ENCODE data around the gene SLC7A14.

SLC7A14 gene

GRCh38 chr3:170511371-170511770 is 74.5 kb downstream of the SLC7A14 start:
- DNase-seq (ENCODE audit: extremely low spot score), result no peak
- ChIA-PET CTCF (interaction anchor here (1.0 kb wide), 2 partner anchors 12 to 21 kb away, joined by 3 read pairs; no protein-coding TSS in a partner anchor), POLR2A (no interaction called here)
- no peak for TF ChIP-seq CTCF (IDR thresholded peaks at IDR 0.05; ENCODE audit: control extremely low read depth, extremely low read depth, low read depth, missing control alignments)

GRCh38 chr3:170508839-170509238 is 77.0 kb downstream of the SLC7A14 start:
- TF ChIP-seq CTCF (IDR thresholded peaks at IDR 0.05; ENCODE audit: control extremely low read depth, extremely low read depth, low read depth, missing control alignments), result no peak
- ChIA-PET CTCF (no interaction called here), POLR2A (no interaction called here)
- DNase-seq (ENCODE audit: extremely low spot score), result no peak

- CTCF ChIA-PET, result no interaction called here
- no peak for TF ChIP-seq CTCF (IDR thresholded peaks at IDR 0.05; ENCODE audit: control extremely low read depth, extremely low read depth, low read depth, missing control alignments)
- DNase-seq (ENCODE audit: extremely low spot score), result no peak
- POLR2A ChIA-PET, result no interaction called here
These were observed 77.6 kb downstream of the SLC7A14 start for GRCh38 chr3:170508291-170508690.

GRCh38 chr3:170507063-170507462 is 78.8 kb downstream of the SLC7A14 start:
- no peak for DNase-seq (ENCODE audit: extremely low spot score)
- ChIA-PET CTCF (no interaction called here), POLR2A (no interaction called here)
- no peak for TF ChIP-seq CTCF (IDR thresholded peaks at IDR 0.05; ENCODE audit: control extremely low read depth, extremely low read depth, low read depth, missing control alignments)

- ChIA-PET CTCF (no interaction called here), POLR2A (no interaction called here)
- DNase-seq (ENCODE audit: extremely low spot score), result no peak
- TF ChIP-seq CTCF (IDR thresholded peaks at IDR 0.05; ENCODE audit: control extremely low read depth, extremely low read depth, low read depth, missing control alignments), result no peak
These were observed 79.3 kb downstream of the SLC7A14 start for GRCh38 chr3:170506556-170506955.

GRCh38 chr3:170502297-170502696 is 83.6 kb downstream of the SLC7A14 start:
- no peak for TF ChIP-seq CTCF (IDR thresholded peaks at IDR 0.05; ENCODE audit: control extremely low read depth, extremely low read depth, low read depth, missing control alignments)
- DNase-seq (ENCODE audit: extremely low spot score), result no peak
- ChIA-PET CTCF (interaction anchor here (1.4 to 1.7 kb wide), 2 partner anchors 8 to 100 kb away, joined by 3 to 5 read pairs; no protein-coding TSS in a partner anchor), POLR2A (no interaction called here)

- TF ChIP-seq CTCF (IDR thresholded peaks at IDR 0.05; ENCODE audit: control extremely low read depth, extremely low read depth, low read depth, missing control alignments), result no peak
- DNase-seq (ENCODE audit: extremely low spot score), result no peak
- ChIA-PET CTCF (interaction anchor here (1.3 kb wide), 2 partner anchors 14 to 16 kb away, joined by 3 read pairs; no protein-coding TSS in a partner anchor), POLR2A (no interaction called here)
These were observed 84.9 kb downstream of the SLC7A14 start for GRCh38 chr3:170500995-170501394.

Data from GM10248 (cell line).